ENCODE data around the gene OTP.

DNA sequence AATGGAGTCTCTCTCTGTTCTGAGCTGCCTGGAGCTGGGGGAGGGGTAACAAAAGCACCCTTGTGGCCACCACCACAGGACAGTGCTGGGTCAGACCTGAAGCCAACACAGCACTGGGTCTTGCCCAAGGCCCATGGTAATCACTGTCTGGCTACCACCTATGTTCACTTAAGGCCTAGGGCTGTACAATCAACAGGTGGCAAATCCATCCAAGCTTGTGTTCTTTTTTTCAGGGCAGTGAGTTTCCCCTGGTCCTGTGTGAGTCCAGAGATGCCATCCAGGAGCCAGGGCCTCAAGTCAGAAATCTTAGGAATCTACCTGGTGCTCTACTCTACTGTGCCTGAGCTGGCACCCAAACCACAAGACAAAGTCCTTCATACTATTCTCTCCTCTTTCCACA is 20.1 kb upstream of the OTP start:
- TF ChIP-seq, protein P1, sequence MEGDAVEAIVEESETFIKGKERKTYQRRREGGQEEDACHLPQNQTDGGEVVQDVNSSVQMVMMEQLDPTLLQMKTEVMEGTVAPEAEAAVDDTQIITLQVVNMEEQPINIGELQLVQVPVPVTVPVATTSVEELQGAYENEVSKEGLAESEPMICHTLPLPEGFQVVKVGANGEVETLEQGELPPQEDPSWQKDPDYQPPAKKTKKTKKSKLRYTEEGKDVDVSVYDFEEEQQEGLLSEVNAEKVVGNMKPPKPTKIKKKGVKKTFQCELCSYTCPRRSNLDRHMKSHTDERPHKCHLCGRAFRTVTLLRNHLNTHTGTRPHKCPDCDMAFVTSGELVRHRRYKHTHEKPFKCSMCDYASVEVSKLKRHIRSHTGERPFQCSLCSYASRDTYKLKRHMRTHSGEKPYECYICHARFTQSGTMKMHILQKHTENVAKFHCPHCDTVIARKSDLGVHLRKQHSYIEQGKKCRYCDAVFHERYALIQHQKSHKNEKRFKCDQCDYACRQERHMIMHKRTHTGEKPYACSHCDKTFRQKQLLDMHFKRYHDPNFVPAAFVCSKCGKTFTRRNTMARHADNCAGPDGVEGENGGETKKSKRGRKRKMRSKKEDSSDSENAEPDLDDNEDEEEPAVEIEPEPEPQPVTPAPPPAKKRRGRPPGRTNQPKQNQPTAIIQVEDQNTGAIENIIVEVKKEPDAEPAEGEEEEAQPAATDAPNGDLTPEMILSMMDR (IDR thresholded peaks at IDR 0.05), result no peak
- TF ChIP-seq POLR2AphosphoS5 (IDR thresholded peaks at IDR 0.05) (no peak), POLR2A (IDR thresholded peaks at IDR 0.05) (no peak)

Measured in breast epithelium (tissue), 3 donors.